ENCODE results near the gene DNASE1.

DNASE1 gene

DNA sequence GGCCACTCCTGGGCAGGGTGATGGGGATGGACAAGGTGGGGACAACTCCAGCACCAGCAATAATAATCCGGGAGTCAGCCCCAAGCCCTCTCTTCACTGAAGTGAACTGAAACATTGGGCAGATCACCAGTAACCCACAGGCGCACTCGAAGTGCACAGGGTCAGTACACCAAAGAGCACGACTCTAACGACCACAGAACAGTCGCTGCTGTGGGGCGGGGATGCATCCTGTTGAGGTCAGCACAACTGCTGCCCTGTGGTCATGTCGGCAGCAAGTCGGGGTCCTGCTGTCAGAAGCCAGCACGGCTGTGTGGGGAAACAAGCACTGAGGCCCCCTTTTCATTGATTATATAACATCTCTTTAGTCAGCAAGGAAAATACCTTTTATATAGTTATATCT is 14.6 kb downstream of the DNASE1 start:
- DNase-seq = no peak

DNA sequence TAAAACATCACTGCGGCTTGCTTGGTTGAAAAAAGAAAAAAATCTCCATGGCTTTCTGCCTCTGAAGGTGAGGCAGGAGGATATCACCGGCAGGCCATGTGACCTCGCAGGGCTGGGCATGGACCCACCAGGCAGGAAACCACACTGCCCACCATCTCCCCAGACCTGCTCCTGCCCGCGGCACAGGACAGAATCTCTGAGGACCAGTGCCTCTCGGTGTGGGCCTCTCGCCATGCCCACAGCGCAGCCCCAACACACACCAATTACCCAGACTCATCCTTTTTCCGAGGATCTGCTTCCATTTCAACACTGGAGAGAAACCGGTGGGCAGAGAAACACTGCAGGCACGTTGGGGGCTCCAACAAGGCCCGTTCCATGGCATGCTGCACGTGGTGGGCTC is 16.2 kb downstream of the DNASE1 start:
- DNase-seq = no peak

DNA sequence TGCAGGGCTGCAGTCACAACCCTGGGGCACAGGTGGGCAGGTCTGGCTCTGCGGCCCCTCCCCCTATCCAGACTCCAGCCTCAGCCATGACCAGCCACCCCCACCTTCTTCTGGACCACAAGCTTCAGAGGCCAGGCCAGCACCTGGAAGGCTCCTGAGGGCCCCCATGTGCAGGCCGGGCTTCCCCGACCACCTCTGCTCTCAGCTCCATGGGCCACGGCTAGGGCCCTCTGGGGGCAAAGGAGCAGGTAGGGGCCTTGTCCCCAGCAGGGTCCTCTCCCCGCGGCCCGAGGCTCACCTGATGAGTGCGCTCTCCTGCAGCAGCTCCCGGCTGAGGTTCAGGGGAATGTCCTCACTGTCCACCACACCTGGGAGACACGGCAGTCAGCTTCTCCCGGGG is 16.9 kb downstream of the DNASE1 start:
- no peak for DNase-seq

DNA sequence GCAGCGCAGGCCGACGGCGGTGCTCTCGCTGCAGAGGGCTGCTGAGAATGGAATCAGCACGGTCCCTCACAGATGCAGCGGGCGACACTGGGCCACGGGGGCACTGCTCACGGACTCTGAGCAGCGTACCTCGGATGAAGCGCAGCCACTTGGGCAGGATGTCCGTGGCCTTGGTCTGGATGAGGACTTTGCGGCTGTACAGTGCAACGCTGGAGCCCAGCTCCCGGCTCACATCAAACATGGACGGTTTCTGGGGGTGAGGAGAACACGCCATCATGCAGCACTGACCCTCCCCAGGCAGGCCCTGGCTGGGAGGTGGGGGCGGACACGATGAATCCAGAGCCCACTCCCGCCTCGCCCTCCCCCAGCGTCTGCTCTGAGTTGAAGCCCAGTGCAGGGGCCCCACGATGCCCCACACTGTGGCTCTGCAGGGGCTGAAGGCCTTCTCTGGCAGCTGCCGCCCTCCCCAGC is 18.1 kb downstream of the DNASE1 start:
- DNase-seq = no peak

DNA sequence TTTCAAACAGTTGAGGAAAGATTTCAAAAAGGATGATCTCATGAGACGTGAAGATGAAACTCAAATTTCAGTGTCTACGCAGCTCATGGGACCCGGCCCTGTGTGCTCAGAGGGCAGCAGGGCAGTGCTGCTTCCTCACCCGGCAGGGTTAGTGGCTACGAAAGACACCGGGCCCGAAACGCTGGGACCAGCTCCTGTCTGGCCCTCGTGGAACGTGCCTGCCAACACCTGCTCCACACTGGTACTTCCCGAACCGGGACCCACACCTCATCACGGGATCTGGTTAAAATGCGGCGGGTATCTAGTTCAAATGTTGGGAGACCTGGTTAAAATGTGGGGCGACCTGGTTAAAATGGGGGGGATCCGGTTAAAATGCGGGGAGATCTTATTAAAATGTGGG is 18.7 kb downstream of the DNASE1 start:
- DNase-seq = no peak

DNA sequence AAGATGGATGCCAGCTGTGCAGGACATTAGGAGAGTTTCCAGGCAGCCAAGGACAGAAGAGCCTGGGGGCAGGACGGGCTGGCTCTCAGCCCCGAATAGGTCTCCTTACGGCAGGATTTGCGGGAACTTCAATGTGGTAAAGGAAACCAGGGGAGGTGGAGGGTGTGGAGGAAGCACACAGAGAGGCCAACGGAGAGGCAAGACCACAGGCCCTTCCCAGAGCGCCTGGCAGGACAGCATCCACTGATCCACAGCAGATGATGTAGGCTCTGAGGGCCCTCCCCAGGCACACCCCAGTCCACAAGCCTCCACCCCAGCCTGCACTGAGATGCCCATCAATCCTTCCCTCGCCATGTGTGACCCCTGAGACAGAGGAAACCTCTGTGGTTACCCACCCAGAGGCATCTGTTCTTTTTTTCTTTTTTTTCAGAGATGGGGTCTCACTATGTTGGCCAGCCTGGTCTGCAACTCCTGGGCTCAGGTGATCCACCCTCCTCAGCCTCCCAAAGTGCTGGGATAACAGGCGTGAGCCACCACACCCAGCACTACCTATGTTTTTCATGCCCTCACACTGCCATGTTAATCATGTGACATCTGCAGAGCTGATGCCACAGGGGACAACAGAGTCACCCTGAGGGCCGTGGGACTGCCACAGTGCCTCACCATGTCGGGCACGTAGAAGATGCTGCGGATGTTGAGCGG is 19.3 kb downstream of the DNASE1 start:
- DNase-seq = no peak

DNA sequence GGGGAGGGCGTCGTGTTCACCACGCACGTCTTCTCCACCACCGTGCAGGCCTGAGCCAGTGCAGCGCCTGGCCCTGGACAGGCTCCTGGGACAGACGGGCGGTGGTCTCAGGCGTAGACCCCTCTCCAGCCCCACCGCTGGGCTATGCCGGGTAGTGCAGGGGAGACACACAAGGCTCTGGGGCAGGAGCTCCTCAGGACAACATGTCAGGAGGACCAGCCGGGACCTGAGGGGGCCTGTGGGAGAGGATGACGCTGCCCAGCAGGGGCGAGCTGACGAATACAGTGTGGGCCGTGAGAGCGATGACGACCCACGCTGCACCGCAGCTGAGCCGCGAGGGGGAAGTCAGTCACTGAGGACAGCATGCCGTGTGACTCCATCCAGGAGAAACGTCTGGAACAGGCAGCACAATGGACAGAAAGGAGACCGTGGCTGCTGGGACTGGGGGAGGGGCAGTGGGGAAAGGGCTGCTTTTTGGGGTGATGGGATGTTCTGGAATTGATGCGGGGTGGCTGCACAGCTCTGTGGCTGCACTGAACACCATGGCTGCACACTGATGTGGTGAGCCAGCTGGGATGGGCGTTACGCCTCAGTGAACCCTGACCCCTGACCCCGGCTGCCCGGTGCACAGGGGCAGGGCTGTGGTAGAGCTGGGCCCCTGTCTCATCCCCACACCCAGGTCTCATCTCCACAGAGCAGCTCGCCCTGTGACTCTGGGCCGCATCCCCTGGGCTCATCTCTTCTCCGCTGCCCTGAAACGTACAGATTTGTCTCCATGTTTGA is 20.2 kb downstream of the DNASE1 start:
- DNase-seq = no peak

DNA sequence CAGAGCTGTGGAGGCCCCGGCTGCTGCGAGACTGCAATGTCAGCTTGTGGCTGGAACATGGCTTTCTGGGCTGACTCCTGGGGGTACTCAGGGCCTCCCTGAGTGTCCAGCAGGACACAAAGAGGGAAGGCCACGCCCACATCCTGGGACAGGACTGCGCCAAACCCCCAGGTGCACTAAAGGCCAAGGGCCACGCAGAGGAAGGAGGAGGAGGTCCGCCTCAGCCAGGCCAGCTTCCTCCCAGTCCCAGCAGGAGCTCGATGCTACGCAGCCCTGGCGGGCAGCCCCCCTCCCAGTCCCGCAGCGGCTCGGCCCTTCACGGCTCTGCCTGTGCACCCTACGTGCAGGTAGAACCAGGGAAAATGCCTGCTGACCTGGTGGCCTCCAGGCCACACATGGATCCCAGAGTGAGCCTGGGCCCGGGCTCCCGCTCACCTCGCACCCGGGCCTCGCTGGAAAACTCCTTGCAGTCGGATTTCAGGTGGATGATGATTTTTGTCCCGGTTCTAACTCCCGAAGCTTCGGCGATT is 21.2 kb downstream of the DNASE1 start:
- DNase-seq = no peak

DNA sequence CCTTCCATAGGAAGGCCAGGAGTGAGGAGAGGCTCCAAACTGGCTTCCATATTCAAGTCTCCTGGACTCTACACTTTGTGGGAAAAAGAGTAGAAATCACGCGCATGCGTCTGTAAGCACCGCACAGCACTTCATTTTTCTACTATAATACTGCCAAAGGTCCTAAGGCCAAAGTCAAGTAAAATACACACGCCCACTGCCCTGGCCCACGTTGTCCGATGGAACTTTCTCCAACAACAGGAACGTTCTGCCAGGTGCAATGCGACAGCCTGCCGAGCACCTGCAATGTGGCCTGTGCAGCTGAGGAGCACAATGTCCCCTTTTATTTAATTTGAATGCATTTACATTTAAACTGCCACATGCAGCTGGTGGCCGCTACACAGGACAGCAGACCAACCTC is 23.5 kb downstream of the DNASE1 start:
- no peak for DNase-seq

DNA sequence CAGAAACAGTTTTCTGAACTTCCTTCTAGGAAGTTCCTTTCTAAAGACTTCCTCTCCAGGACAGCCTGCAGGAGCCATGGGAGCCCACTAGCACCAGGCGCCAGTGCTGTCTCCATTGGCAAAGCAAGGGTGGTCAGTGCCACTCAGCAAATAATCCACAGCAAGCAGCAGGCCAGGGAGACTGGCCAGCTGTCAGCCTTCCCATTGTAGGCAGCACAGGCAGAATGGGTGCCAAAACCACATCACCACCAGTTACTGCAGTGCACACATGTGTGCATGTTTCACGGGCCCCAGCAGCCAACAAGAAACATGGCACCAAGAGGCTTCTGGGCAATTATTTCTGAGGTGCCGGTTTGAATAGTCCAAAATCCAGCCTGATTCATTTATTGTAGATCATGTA is 26.7 kb downstream of the DNASE1 start:
- no peak for DNase-seq

DNA sequence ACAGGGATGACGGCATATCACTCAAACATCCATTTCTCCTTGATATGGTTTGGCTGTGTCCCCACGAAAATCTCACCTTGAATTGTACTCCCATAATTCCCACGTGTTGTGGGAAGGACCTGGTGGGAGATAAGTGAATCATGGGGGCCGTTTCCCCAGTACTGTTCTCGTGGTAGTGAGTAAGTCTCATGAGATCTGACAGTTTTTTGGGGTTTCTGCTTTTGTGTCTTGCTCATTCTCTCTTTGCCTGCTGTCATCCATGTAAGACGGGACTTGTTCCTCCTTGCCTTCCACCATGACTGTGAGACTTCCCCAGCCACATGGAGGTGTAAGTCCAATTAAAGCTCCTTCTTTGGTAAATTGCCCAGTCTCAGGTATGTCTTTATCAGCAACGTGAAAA is 32.5 kb downstream of the DNASE1 start:
- DNase-seq = no peak

DNA sequence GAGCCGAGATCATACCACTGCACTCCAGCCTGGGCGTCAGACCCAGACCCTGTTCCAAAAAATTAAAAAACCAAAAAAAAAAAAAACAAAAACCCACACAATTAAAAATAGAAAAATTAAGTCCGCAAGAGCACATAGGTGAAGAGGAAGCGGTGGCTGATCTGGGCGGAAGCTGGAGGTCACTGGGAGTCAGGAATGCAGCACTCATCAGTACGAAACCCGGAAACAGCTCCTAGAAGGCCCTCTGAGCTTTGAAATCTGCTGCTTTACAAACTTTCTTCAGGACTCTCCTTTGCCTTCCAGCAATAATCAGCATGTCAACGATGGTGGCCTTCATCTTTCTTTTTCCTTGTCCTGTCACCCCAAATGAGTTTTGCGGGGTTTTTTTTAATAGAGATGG is 33.3 kb downstream of the DNASE1 start:
- no peak for DNase-seq

DNA sequence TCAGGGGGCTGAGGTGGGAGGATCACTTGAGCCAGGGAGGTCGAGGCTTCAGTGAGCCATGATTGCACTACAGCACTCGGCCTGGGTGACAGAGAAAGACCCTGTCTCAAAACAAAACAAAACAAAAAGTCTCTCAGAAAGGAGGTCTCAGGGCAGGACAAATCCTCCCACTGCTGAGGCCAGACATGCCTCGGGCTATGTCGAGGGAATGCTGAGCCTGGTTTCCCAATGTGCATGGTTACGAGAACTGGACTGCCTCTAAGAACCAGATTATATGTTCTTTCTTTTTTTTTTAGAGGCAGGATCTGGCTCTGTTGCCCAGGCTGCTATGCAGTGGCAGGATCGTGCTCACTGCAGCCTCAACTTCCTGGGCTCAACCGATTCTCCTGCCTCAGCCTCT is 35.2 kb downstream of the DNASE1 start:
- DNase-seq = no peak

DNA sequence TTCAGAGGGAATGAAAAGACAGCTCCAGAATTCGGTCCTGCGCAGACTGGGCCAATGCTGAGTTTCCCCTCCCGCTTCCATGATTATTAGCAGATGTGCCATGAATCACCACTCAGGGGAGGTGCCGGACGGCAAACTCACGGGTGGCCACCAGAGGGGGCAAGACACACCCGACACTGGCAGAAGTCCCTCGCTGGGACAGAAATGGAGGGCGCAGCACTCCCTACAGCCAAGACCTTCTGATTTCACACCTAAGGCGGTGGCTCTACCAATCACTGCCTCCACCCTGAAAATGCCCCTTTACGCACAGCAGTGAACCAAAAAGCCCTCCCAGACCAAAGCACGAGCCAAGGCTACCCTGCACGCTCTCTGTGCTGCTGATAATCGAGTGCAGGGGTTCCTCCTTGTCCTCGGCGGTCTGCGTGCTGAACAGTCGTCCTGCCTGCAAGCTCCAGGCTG is 36.0 kb downstream of the DNASE1 start:
- peak; percentile 22 for DNase-seq

DNA sequence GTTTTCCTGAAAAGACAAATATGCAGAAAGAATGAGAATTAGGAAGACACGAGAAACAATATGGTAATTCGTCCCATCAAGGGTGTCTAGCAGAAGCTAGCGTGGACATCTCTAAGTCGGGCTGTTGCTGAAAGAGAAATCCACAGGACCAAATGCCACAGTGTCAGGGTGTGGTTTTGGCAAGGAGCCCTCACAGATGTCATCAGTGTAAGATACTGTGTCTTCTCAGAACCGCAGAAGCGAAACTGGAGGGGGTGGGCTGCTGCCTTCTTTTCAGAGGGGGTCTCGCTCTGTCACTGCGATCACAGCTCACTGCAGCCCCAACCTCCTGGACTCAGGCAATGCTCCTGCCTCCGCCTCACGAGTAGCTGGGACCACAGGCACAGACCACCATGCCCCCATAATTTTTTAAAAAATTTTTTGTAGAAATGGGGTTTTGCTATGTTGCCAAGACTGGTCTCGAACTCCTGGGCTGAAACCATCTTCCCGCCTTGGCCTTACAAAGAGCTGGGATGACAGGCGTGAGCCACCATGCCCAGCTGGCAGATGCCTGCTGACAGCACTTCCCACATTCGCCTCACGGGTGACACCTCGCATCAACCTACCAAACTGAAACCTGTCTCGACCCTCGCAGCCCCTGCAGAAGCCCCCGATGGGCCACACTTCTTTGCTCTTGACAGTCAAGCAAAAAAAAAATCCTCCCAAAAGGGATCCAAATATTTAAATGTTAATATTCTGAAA is 36.7 kb downstream of the DNASE1 start:
- no peak for DNase-seq

DNA sequence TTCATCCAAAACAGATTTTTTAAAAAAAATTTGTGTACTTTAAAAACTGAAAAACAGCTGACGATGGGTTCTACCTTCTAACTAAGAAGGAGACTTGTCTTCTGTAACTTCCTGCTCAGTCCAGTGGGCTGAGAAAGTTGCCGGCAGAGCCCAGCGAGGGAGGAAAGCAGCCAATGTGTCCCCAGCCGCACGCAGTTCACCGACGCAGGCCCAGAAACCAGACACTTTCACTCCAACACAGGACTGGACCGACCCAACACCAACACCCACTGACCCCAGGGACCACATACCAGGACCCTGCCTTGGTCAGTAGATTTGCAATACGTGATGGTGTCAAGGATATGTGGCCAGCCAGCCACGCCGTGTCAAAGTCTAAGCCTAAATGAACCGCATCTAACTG is 37.3 kb downstream of the DNASE1 start:
- no peak for DNase-seq

DNA sequence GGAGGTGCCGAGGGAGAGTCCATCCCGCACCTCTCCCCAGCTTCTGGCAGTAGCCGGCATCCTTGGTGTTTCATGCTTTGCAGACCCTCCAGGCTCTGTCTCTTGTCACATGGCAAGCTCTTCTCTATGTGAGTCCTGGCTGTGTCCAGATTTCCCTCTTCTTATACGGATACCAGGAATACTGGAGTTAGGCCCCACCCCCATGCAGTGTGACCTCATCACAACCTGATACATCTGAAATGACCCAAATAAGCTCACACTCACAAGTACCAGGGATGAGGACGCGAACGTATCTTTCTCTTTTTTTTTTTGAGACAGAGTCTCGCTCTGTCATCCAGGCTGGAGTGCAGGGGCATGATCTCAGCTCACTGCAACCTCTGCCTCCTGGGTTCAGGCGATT is 39.6 kb downstream of the DNASE1 start:
- no peak for DNase-seq

DNA sequence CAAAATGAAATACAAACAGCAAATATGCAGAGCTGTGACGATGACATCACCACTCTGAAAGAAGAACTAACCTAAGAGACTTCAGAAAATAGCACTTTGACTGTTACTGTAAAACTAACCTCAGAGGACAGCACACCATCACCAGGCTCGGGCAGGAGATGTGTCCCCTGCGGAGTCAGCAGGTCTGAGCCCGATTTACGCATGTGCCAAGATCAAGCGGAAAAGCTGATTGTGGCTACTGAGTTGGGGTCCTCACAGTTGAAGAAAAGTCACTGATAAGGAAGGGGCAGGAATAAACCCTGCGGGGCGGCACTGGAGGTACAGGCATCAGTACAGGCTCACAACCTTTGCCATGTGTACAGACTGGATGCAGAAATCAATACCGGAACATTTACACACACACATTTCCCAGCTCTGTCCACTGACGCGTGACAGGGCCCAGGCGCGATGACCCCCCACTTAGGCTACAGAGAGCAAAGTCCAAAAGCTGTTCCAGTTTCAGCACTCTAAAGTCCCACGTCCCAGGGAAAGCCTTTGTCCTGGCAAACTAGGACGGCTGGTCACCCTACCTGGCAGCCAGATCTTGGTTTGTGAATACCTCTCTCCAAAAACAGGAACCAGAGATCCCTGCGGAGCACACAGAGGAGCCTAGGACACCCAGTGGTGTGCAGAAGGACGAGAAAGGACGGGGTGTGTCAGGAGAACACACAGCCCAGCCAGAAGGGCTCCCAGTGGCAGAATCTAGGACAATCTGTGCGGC is 41.3 kb downstream of the DNASE1 start:
- DNase-seq = no peak

DNA sequence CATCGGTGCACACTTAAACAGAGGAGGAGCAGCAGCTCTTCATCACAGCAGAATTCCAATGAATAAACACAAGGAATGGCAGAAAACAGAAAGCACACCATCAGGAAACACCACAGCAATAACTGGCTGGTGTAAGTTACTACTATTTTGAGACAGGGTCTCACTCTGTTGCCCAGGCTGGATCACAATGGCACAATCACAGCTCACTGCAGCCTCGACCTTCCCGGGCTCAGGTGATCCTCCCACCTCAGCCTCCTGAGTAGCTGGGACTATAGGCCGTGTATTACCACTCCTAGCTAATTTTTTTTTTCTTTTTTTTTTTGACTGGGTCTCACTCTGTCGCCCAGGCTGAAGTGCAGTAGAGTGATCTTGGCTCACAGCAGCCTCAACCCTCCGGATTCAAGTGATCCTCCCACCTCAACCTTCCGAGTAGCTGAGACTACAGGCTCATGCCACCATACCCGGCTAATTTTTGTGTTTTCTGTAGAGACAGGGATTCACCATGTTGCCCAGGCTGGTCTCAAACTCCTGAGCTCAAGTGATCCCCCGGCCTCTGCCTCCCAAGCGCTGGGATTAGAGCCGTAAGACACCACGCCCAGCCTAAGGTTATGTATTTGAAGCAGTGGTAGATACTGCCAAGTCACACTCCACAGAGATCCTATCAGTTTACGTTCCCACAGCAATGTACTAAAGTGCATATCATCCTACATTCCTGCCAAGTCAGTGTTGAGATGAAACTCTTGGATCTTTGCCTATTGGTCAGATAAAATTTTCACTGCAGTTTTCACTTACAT is 42.1 kb downstream of the DNASE1 start:
- no peak for DNase-seq

DNA sequence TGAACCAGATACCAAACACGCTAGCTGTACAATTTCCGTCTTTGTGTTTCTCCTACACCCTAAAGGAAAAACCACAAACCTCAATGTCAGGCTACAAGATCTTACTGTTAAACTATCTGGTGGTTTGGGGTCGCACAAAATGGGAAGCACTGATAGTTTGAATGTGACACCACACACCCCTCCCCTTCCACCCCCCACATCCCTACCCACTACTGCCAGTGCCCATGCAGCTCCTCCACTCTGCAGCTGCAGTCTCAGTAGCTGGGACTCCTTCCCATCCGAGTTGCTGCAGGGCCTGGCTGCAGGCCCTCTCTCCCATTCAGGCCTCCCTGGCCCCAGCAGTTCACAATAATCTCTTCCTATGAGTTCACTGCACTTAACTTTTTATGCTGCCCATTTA is 44.5 kb downstream of the DNASE1 start:
- DNase-seq = no peak

DNA sequence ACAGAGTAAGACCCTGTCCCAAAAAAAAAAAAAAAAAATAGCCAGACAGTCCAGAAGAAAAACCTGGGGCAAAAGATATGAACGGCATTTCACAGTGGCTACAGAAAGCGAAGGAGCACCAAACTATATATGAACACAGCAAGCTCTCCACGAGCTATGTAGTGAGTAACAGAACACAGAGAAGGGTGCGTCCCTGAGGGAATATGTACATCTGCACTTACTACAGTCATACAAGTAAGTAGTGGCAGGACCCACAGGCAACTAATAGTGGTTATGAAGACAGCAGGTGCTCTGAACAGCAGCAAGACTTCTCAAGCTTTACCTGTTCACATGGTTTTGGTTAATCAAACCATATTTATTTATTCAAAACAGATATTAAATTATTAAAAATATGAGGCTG is 47.0 kb downstream of the DNASE1 start:
- DNase-seq = no peak

DNA sequence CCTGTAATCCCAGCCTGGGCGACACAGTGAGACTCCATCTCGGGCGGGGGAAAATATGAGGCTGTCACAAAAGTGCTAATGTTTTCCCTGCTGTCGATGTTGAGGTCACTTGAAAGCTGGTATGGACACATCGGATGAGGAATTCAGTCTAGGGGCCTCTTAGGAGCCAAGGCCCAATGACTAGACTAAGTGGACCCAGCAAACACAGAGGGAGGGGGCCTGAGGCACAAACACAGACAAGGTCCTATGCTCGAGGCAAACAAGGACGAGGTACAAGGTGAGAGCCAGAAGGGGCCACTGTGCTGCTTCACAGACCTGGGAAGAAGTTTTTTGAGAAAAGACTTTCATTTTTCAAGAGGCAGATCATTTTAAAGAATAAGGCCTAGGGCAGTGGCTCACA is 47.6 kb downstream of the DNASE1 start:
- no peak for DNase-seq
